ENCODE results near the gene SLC5A1. TPM values are rescaled to one million over a fixed set of nuclear protein-coding genes. Genes with fewer than 3 reads are reported as not detected.
"Not testable (repeated sequence)": the region's sequence is repeated elsewhere in the genome, so short reads cannot be mapped to it uniquely, and the experiment has no call there.

Gene SLC5A1
- polyA plus RNA-seq, 1 donor from 2014 or later, result not detected

- no peak overlapping the region for H3K27ac ChIP-seq (ENCODE audit: low read length)
- no peaks in the 10 kb centered on the region for H3K79me2 ChIP-seq (replicated peaks; ENCODE audit: insufficient read depth, low read length)
- no peaks in the 10 kb centered on the region for H3K27me3 ChIP-seq (ENCODE audit: insufficient read depth, low read depth, low read length)
- H3K9me2 ChIP-seq (ENCODE audit: insufficient read depth, low read length), result no peaks in the 10 kb centered on the region
- H3F3A ChIP-seq (ENCODE audit: insufficient read depth, low read length, poor library complexity, severe bottlenecking), result no peaks in the 10 kb centered on the region
- TF ChIP-seq MXI1 (conservative IDR thresholded peaks at IDR 0.05; ENCODE audit: poor library complexity, severe bottlenecking), result no peak
- no peak for TF ChIP-seq TAF1 (IDR thresholded peaks at IDR 0.05; ENCODE audit: low read depth)
- no peak for TF ChIP-seq SMC3 (conservative IDR thresholded peaks at IDR 0.05; ENCODE audit: poor library complexity)
- no peak for TF ChIP-seq EZH2 (IDR thresholded peaks at IDR 0.05; ENCODE audit: borderline replicate concordance, insufficient read depth, low read length, poor library complexity, severe bottlenecking)
- TF ChIP-seq, protein P1, sequence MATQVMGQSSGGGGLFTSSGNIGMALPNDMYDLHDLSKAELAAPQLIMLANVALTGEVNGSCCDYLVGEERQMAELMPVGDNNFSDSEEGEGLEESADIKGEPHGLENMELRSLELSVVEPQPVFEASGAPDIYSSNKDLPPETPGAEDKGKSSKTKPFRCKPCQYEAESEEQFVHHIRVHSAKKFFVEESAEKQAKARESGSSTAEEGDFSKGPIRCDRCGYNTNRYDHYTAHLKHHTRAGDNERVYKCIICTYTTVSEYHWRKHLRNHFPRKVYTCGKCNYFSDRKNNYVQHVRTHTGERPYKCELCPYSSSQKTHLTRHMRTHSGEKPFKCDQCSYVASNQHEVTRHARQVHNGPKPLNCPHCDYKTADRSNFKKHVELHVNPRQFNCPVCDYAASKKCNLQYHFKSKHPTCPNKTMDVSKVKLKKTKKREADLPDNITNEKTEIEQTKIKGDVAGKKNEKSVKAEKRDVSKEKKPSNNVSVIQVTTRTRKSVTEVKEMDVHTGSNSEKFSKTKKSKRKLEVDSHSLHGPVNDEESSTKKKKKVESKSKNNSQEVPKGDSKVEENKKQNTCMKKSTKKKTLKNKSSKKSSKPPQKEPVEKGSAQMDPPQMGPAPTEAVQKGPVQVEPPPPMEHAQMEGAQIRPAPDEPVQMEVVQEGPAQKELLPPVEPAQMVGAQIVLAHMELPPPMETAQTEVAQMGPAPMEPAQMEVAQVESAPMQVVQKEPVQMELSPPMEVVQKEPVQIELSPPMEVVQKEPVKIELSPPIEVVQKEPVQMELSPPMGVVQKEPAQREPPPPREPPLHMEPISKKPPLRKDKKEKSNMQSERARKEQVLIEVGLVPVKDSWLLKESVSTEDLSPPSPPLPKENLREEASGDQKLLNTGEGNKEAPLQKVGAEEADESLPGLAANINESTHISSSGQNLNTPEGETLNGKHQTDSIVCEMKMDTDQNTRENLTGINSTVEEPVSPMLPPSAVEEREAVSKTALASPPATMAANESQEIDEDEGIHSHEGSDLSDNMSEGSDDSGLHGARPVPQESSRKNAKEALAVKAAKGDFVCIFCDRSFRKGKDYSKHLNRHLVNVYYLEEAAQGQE (IDR thresholded peaks at IDR 0.05; ENCODE audit: borderline replicate concordance), result no peak
- TF ChIP-seq POLR2AphosphoS5 (IDR thresholded peaks at IDR 0.05), result no peak
- TF ChIP-seq, protein P2, sequence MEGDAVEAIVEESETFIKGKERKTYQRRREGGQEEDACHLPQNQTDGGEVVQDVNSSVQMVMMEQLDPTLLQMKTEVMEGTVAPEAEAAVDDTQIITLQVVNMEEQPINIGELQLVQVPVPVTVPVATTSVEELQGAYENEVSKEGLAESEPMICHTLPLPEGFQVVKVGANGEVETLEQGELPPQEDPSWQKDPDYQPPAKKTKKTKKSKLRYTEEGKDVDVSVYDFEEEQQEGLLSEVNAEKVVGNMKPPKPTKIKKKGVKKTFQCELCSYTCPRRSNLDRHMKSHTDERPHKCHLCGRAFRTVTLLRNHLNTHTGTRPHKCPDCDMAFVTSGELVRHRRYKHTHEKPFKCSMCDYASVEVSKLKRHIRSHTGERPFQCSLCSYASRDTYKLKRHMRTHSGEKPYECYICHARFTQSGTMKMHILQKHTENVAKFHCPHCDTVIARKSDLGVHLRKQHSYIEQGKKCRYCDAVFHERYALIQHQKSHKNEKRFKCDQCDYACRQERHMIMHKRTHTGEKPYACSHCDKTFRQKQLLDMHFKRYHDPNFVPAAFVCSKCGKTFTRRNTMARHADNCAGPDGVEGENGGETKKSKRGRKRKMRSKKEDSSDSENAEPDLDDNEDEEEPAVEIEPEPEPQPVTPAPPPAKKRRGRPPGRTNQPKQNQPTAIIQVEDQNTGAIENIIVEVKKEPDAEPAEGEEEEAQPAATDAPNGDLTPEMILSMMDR (IDR thresholded peaks at IDR 0.05; ENCODE audit: poor library complexity, severe bottlenecking), result no peak
- no peak for TF ChIP-seq EP300 (conservative IDR thresholded peaks at IDR 0.05; ENCODE audit: poor library complexity, severe bottlenecking)
- no peak for TF ChIP-seq RAD21 (conservative IDR thresholded peaks at IDR 0.05)
- H3K4me2 ChIP-seq (ENCODE audit: low read length), result no peak overlapping the region
- H2AFZ ChIP-seq (ENCODE audit: low read depth, low read length), result no peak overlapping the region
- no peak overlapping the region for H3K4me3 ChIP-seq (ENCODE audit: low read length)
- H3K9ac ChIP-seq (ENCODE audit: low read length), result no peak overlapping the region
- H3K9me3 ChIP-seq (ENCODE audit: low read length), result no peaks in the 10 kb centered on the region
- no peaks in the 10 kb centered on the region for H3K36me3 ChIP-seq (ENCODE audit: insufficient read depth, low read length)
- H4K20me1 ChIP-seq (ENCODE audit: insufficient read depth), result no peaks in the 10 kb centered on the region
Measured at GRCh38 chr22:32144496-32145274, 101.6 kb downstream of the SLC5A1 start.

DNA sequence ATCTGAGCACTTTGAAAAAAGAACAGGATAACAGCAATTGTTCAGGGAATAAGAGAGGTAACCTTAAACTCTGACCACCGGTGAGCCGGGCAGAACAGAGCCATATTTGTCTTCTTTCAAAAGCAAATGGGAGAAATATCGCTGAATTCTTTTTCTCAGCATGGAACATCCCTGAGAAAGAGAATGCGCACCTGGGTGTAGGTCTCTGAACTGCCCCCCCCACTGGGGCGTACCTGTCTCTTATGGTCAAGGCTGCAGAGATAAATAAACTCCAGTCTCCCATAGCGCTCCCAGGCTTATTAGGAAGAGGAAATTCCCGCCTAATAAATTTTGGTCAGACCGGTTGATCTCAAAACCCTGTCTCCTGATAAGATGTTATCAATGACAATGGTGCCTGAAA, 104.1 kb downstream of the SLC5A1 start:
- not testable (repeated sequence) for H4K20me1 ChIP-seq (ENCODE audit: insufficient read depth); H3K79me2 ChIP-seq (replicated peaks; ENCODE audit: insufficient read depth, low read length); H3K9me2 ChIP-seq (ENCODE audit: insufficient read depth, low read length); H3F3A ChIP-seq (ENCODE audit: insufficient read depth, low read length, poor library complexity, severe bottlenecking); H3K27ac ChIP-seq (ENCODE audit: low read length); H3K4me3 ChIP-seq (ENCODE audit: low read length); H3K4me2 ChIP-seq (ENCODE audit: low read length); H3K27me3 ChIP-seq (ENCODE audit: insufficient read depth, low read depth, low read length); H3K36me3 ChIP-seq (ENCODE audit: insufficient read depth, low read length); H2AFZ ChIP-seq (ENCODE audit: low read depth, low read length); H3K9ac ChIP-seq (ENCODE audit: low read length); H3K9me3 ChIP-seq (ENCODE audit: low read length)

DNA sequence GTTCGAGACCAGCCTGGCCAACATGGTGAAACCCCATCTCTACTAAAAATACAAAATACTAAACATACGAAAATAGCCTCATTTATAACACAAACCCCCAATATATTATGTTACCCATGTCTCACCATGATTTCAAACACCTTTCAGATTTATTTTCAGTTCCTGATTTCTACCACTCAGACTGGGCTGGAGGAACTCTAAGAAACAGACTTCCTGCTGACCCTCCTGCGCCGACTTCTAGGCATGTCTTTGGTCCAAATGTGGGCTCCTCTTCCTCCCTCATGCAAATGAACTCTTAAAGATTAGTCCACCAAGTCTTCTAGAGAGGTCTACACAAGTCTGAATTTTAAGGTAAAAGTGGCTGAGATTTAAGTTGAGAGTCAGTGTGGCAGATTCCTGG, 105.3 kb downstream of the SLC5A1 start:
- not testable (repeated sequence) for H3K4me3 ChIP-seq (ENCODE audit: low read length); H3K9me2 ChIP-seq (ENCODE audit: insufficient read depth, low read length); H4K20me1 ChIP-seq (ENCODE audit: insufficient read depth); H2AFZ ChIP-seq (ENCODE audit: low read depth, low read length); H3K79me2 ChIP-seq (replicated peaks; ENCODE audit: insufficient read depth, low read length); H3K9me3 ChIP-seq (ENCODE audit: low read length); H3K4me2 ChIP-seq (ENCODE audit: low read length); H3K27me3 ChIP-seq (ENCODE audit: insufficient read depth, low read depth, low read length); H3F3A ChIP-seq (ENCODE audit: insufficient read depth, low read length, poor library complexity, severe bottlenecking); H3K27ac ChIP-seq (ENCODE audit: low read length); H3K9ac ChIP-seq (ENCODE audit: low read length); H3K36me3 ChIP-seq (ENCODE audit: insufficient read depth, low read length)

DNA sequence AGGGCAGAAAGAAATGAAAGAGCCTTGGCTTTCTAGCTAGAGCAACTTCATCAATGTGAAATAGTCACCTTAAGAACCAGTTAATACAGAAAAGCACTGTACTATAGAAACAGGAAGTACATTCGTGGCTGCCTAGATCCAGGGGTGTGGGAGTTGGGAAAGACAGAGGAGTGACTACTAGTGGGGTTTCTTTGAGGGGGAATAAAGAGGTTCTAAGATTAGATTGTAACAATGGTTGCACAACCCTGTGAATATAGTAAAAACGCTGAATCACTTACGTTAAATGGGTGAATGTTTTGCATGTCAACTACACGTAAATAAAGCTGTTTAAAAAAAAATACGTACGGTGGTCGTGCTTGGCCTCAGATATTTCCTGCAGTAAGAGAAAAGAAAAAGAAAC, 107.6 kb downstream of the SLC5A1 start:
- H4K20me1 ChIP-seq (ENCODE audit: insufficient read depth); H3F3A ChIP-seq (ENCODE audit: insufficient read depth, low read length, poor library complexity, severe bottlenecking); H3K9me2 ChIP-seq (ENCODE audit: insufficient read depth, low read length); H2AFZ ChIP-seq (ENCODE audit: low read depth, low read length); H3K9ac ChIP-seq (ENCODE audit: low read length); H3K27me3 ChIP-seq (ENCODE audit: insufficient read depth, low read depth, low read length); H3K36me3 ChIP-seq (ENCODE audit: insufficient read depth, low read length); H3K4me2 ChIP-seq (ENCODE audit: low read length); H3K79me2 ChIP-seq (replicated peaks; ENCODE audit: insufficient read depth, low read length); H3K9me3 ChIP-seq (ENCODE audit: low read length); H3K4me3 ChIP-seq (ENCODE audit: low read length); H3K27ac ChIP-seq (ENCODE audit: low read length): not testable (repeated sequence)

GRCh38 chr22:32151641-32152040, 108.6 kb downstream of the SLC5A1 start:
- H3K36me3 ChIP-seq (ENCODE audit: insufficient read depth, low read length); H3F3A ChIP-seq (ENCODE audit: insufficient read depth, low read length, poor library complexity, severe bottlenecking); H3K27ac ChIP-seq (ENCODE audit: low read length); H3K9me3 ChIP-seq (ENCODE audit: low read length); H4K20me1 ChIP-seq (ENCODE audit: insufficient read depth); H3K27me3 ChIP-seq (ENCODE audit: insufficient read depth, low read depth, low read length); H3K9ac ChIP-seq (ENCODE audit: low read length); H3K4me3 ChIP-seq (ENCODE audit: low read length); H3K4me2 ChIP-seq (ENCODE audit: low read length); H3K79me2 ChIP-seq (replicated peaks; ENCODE audit: insufficient read depth, low read length); H3K9me2 ChIP-seq (ENCODE audit: insufficient read depth, low read length); H2AFZ ChIP-seq (ENCODE audit: low read depth, low read length): not testable (repeated sequence)

Data from neural cell (in vitro differentiated cells).